OCI-LY1 (cell line): ENCODE results near the gene GRIK2.

Source experiments
- H2AFZ ChIP-seq: fragments of 200-600 bp; sonication (generic), shearing (Covaris generic); 2 replicates; pipeline ENCODE4 v1.6.0; 2014; ENCODE audit warnings: antibody characterized with exemption, mild to moderate bottlenecking, low read length
- H3F3A ChIP-seq: fragments of 200-600 bp; sonication (generic), shearing (Covaris generic); 2 replicates; pipeline ENCODE4 v1.6.0; 2014; ENCODE audit warnings: mild to moderate bottlenecking, antibody characterized with exemption, low read length, moderate library complexity; ENCODE audit not compliant: insufficient read depth
- H3K27ac ChIP-seq: fragments of 200-600 bp; sonication (generic); 2 replicates; pipeline ENCODE4 v1.5.1; 2014; ENCODE audit warnings: low read length, mixed run types, mild to moderate bottlenecking, low read depth; ENCODE audit not compliant: poor library complexity, severe bottlenecking
- H3K27me3 ChIP-seq: fragments of 200-600 bp; sonication (generic); 2 replicates; pipeline ENCODE4 v1.6.0; 2014; ENCODE audit warnings: antibody characterized with exemption, mild to moderate bottlenecking, low read length, moderate library complexity; ENCODE audit not compliant: insufficient read depth
- H3K36me3 ChIP-seq: fragments of 200-600 bp; sonication (generic); 2 replicates; pipeline ENCODE4 v1.6.1; 2014; ENCODE audit warnings: mild to moderate bottlenecking, antibody characterized with exemption, low read length, moderate library complexity, mixed read lengths; ENCODE audit not compliant: insufficient read depth
- H3K4me1 ChIP-seq: fragments of 200-600 bp; sonication (generic); 2 replicates; pipeline ENCODE4 v1.5.1; 2014; ENCODE audit warnings: mild to moderate bottlenecking, low read length, moderate library complexity; ENCODE audit not compliant: insufficient read depth, severe bottlenecking
- H3K4me2 ChIP-seq: fragments of 200-600 bp; sonication (generic), shearing (Covaris generic); 2 replicates; pipeline ENCODE4 v1.6.1; 2014; ENCODE audit warnings: low read length
- H3K4me3 ChIP-seq: fragments of 200-600 bp; sonication (generic); 2 replicates; pipeline ENCODE4 v1.5.1; 2014; ENCODE audit warnings: low read length, low read depth, mild to moderate bottlenecking, mixed read lengths; ENCODE audit not compliant: poor library complexity, severe bottlenecking
- H3K79me2 ChIP-seq: fragments of 200-600 bp; shearing (Covaris generic); 2 replicates; pipeline ENCODE4 v1.6.1; 2016; ENCODE audit warnings: mixed run types, low read length, mixed read lengths; ENCODE audit not compliant: insufficient read depth
- H3K9ac ChIP-seq: fragments of 200-600 bp; sonication (generic), shearing (Covaris generic); 2 replicates; pipeline ENCODE4 v1.6.1; 2014; ENCODE audit warnings: mild to moderate bottlenecking, low read length, mixed read lengths
- H3K9me2 ChIP-seq: fragments of 200-600 bp; sonication (generic), shearing (Covaris generic); 2 replicates; pipeline ENCODE4 v1.6.1; 2014; ENCODE audit warnings: low read depth, mild to moderate bottlenecking, low read length, mixed read lengths
- H3K9me3 ChIP-seq: fragments of 200-600 bp; shearing (Covaris generic); 2 replicates; pipeline ENCODE4 v1.6.1; 2014; ENCODE audit warnings: low read length, mixed read lengths
- H4K20me1 ChIP-seq: fragments of 200-600 bp; sonication (generic), shearing (Covaris generic); 2 replicates; pipeline ENCODE4 v1.6.0; 2016; ENCODE audit warnings: mild to moderate bottlenecking, low read length; ENCODE audit not compliant: insufficient read depth
- CTCF ChIP-seq: fragments of 200-600 bp; sonication (generic), shearing (Covaris generic); IDR thresholded peaks from 2 replicates; pipeline ENCODE4 v1.5.1; 2017; ENCODE audit warnings: mild to moderate bottlenecking, antibody characterized with exemption, low read length, moderate library complexity, mixed read lengths
- EZH2 ChIP-seq: fragments of 200-600 bp; sonication (generic), shearing (Covaris generic); IDR thresholded peaks from 2 replicates; pipeline ENCODE4 v1.8.0; 2017; ENCODE audit warnings: borderline replicate concordance, mixed run types, mild to moderate bottlenecking, antibody characterized with exemption, low read length, moderate library complexity, mixed read lengths

GRIK2 gene

GRCh38 chr6:101351173-101351572 is 42.3 kb upstream of the GRIK2 start:
- H3K9me3 ChIP-seq, result no peaks in the 10 kb centered on the region
- no peaks in the 10 kb centered on the region for H3K9me2 ChIP-seq
- H3K79me2 ChIP-seq, result no peaks in the 10 kb centered on the region
- no peaks in the 10 kb centered on the region for H3K4me1 ChIP-seq
- no peak overlapping the region for H3K4me3 ChIP-seq
- no peaks in the 10 kb centered on the region for H4K20me1 ChIP-seq
- no peaks in the 10 kb centered on the region for H3K36me3 ChIP-seq
- H3K27ac ChIP-seq, result no peak overlapping the region
- no peak overlapping the region for H3K4me2 ChIP-seq
- H3K9ac ChIP-seq, result no peak overlapping the region
- H3K27me3 ChIP-seq, result no peaks in the 10 kb centered on the region
- H2AFZ ChIP-seq, result no peak overlapping the region
- TF ChIP-seq CTCF (no peak), EZH2 (no peak)
- H3F3A ChIP-seq, result no peaks in the 10 kb centered on the region

- Histone ChIP-seq H4K20me1 (no peaks in the 10 kb centered on the region), H3K4me3 (no peak overlapping the region), H3K9me2 (no peaks in the 10 kb centered on the region), H3K36me3 (no peaks in the 10 kb centered on the region), H3K79me2 (no peaks in the 10 kb centered on the region), H3K27me3 (no peaks in the 10 kb centered on the region), H3F3A (no peaks in the 10 kb centered on the region), H3K9me3 (no peaks in the 10 kb centered on the region), H3K4me1 (no peaks in the 10 kb centered on the region), H3K4me2 (no peak overlapping the region), H2AFZ (no peak overlapping the region), H3K27ac (no peak overlapping the region), H3K9ac (no peak overlapping the region)
- TF ChIP-seq EZH2, result no peak
- no peak for TF ChIP-seq CTCF
Measured at GRCh38 chr6:101352316-101352715, 41.2 kb upstream of the GRIK2 start.

- Histone ChIP-seq H3K27me3 (no peaks in the 10 kb centered on the region), H3K36me3 (no peaks in the 10 kb centered on the region), H3F3A (no peaks in the 10 kb centered on the region), H3K79me2 (no peaks in the 10 kb centered on the region), H4K20me1 (no peaks in the 10 kb centered on the region), H2AFZ (no peak overlapping the region), H3K27ac (no peak overlapping the region), H3K4me3 (no peak overlapping the region), H3K4me2 (no peak overlapping the region), H3K9me2 (no peaks in the 10 kb centered on the region), H3K4me1 (no peaks in the 10 kb centered on the region), H3K9ac (no peak overlapping the region), H3K9me3 (no peaks in the 10 kb centered on the region)
- TF ChIP-seq CTCF (no peak), EZH2 (no peak)
Measured at GRCh38 chr6:101365181-101365580, 28.3 kb upstream of the GRIK2 start.
